Measurements from ENCODE around the gene MYCT1.
"Not testable (repeated sequence)": the region's sequence is repeated elsewhere in the genome, so short reads cannot be mapped to it uniquely, and the experiment has no call there.

Gene MYCT1

DNA sequence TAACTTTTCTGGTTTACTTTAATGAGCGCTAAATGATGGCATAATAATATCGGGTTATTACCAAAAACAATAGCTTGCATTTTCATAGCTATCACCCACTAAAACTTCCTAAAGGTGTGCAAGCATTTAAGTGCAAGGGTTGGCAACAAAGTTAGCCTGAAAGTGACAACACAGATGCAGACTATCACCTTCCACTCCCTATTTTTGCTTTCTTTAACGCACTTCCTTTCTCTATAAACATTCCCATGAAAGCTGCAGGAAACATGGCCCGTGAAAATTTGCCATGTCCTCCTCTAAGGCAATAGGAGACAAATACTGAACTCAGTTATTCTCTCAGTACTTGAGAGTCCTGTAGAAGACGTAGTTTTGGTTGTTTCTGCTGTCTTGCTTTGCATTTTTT, 2.7 kb downstream of the MYCT1 start:
- Mint-ChIP-seq H3K4me3 (no peak overlapping the region), H3K36me3 (ENCODE audit: low read depth) (no peaks in the 10 kb centered on the region), H3K4me1 (ENCODE audit: low read depth) (no peaks in the 10 kb centered on the region), H3K27me3 (ENCODE audit: low read depth) (peaks cover 12% of the 10 kb centered on the region), H3K27ac (no peak overlapping the region), H3K9me3 (no peaks in the 10 kb centered on the region)

DNA sequence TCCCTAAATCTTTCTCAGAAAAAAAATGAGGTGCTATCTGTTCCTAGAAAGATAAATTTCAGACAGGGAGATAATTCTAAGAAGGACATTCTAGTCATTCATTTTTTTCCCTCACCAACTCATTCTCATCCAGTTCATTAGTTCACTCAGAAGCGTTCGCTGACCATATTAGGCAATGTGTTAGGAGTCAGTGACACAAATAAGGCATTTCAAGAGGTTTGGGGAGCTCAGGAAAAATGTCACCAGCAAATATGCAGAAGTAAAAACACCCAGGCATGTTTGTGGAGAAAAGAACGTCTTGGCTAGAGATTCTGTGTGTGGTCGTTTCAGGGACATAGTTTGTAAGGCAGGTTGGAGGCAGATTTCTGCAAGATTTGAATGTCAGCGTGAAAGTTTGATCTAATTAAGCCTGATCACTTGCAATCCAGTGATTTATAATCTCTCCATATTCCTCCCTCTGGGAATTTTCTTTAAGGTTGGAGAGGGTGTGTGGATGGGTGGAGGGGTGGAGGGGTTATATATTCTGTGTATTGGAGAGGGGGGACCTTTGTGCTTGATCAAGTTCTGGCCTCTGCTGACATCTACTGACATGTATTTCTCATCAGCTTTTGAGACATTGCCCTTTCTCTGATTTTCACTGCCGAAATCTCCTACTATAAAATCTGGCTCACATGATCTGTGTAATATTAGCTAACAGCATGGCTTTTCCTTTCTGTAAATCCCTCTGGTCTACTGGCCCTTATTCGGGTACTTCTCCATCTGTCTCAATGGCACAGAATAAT, 3.6 kb downstream of the MYCT1 start:
- no peak overlapping the region for H3K27ac Mint-ChIP-seq
- H3K4me3 Mint-ChIP-seq: no peak overlapping the region
- H3K27me3 Mint-ChIP-seq (ENCODE audit: low read depth): peaks cover 10% of the 10 kb centered on the region
- H3K36me3 Mint-ChIP-seq (ENCODE audit: low read depth): no peaks in the 10 kb centered on the region
- H3K4me1 Mint-ChIP-seq (ENCODE audit: low read depth): no peaks in the 10 kb centered on the region
- H3K9me3 Mint-ChIP-seq: no peaks in the 10 kb centered on the region

DNA sequence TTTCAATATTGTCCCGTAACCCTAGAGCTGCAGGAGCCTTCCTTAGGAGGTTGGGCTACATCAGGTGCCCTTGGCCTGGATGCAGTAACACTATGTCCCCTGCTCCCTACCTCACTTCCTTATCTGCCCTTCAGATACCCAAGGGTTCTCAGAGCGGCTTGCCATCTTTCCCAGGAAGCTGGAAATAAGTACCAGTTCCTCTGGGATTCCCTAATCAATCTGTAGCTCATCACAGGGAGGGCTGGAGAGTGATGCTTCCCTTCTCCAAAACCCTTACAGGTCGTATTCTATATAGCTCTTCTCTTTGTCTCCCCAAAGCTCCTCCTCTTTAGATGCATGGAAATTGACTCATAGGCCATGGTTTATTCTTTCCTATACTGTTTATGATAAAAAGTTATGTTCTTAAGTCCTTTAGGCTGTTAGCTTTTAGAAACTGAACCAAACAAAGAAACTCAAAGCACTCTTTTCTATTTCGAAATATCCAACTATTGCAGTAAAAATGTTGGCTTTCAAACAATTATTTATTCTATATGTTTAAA, 4.2 kb downstream of the MYCT1 start:
- H3K9me3 Mint-ChIP-seq: no peaks in the 10 kb centered on the region
- H3K27ac Mint-ChIP-seq: no peak overlapping the region
- no peak overlapping the region for H3K4me3 Mint-ChIP-seq
- no peaks in the 10 kb centered on the region for H3K36me3 Mint-ChIP-seq (ENCODE audit: low read depth)
- H3K4me1 Mint-ChIP-seq (ENCODE audit: low read depth): no peaks in the 10 kb centered on the region
- H3K27me3 Mint-ChIP-seq (ENCODE audit: low read depth): peaks cover 10% of the 10 kb centered on the region

DNA sequence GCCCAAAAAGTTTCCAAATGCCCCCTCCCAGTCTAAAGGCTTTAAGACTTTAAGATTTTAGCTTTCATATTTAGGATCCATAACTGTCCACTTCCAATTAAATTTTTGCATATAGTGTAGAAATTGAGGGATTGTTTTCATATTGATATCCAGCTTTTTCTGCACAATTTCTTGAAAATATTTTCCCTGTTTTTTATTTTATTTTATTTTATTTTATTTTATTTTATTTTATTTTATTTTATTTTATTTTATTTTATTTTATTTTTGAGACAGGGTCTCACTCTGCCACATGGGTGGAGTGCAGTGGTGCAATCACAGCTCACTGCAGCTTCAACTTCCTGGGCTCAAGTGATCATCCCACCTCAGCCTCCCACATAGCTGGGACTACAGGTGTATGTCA, 6.1 kb downstream of the MYCT1 start:
- H3K4me1 Mint-ChIP-seq (ENCODE audit: low read depth); H3K9me3 Mint-ChIP-seq; H3K27ac Mint-ChIP-seq; H3K36me3 Mint-ChIP-seq (ENCODE audit: low read depth); H3K4me3 Mint-ChIP-seq: not testable (repeated sequence)
- peaks cover 10% of the 10 kb centered on the region for H3K27me3 Mint-ChIP-seq (ENCODE audit: low read depth)

DNA sequence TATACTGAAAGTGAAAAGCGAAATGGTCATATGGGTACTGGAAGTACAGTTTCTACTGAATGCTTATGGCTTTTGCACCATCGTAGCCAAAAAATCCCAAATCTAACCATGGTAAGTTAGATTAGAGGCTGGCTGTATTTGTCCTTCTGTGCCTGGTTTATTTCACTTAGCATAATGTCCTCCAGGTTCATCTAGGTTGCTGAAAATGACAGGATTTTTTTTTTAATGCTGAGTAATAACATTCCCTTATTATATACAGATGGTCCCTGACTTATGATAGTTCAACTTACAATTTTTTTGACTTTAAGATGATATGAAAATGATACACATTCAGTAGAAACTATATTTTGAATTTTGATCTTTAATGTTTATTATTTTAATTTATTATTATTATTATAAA, 7.6 kb downstream of the MYCT1 start:
- Mint-ChIP-seq H3K27ac (no peak overlapping the region), H3K4me3 (no peak overlapping the region), H3K36me3 (ENCODE audit: low read depth) (no peaks in the 10 kb centered on the region), H3K4me1 (ENCODE audit: low read depth) (no peaks in the 10 kb centered on the region), H3K9me3 (no peaks in the 10 kb centered on the region), H3K27me3 (ENCODE audit: low read depth) (peaks cover 10% of the 10 kb centered on the region)

DNA sequence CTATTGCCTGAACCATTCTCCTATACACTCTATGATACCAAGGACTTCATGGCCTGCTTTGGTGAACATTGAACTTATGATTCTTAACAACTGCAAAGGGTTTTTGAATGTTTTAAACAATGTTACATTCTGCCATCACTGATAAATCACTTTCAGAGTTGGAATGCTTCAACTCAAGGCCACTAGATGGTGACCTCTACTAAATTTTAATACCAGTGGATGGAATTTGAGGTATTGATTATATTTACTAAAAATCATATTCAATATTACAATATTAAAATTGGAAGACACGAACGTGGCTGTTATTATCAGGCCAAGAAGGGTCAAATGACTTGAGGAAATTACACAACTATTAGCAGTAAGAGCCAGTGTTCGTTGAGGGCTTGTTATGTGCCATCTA, 18.6 kb downstream of the MYCT1 start:
- Mint-ChIP-seq H3K27me3 (ENCODE audit: low read depth) (no peaks in the 10 kb centered on the region), H3K9me3 (peaks cover 7% of the 10 kb centered on the region), H3K36me3 (ENCODE audit: low read depth) (no peaks in the 10 kb centered on the region), H3K27ac (no peak overlapping the region), H3K4me1 (ENCODE audit: low read depth) (no peaks in the 10 kb centered on the region), H3K4me3 (no peak overlapping the region)

DNA sequence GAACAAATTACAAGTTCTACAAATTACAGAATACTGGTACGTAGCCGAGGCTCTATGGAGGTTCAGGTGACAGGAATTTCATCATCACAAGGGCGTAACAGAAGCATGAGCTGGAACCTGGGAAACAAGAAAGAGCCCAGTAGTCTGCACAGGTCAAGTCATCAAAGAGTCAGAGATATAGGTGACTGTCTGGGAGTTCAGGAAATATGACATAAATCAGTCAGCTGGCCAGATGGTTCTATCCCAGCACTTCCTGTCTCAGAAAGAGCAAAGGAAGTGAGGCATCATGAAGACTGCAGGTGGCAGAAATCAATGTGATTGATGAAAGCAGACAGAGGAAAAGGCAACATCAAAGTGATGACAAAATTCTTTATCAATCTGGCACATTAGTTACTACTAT, 23.3 kb downstream of the MYCT1 start:
- Mint-ChIP-seq H3K4me1 (ENCODE audit: low read depth) (no peaks in the 10 kb centered on the region), H3K9me3 (no peaks in the 10 kb centered on the region), H3K27me3 (ENCODE audit: low read depth) (no peaks in the 10 kb centered on the region), H3K4me3 (no peak overlapping the region), H3K27ac (no peak overlapping the region), H3K36me3 (ENCODE audit: low read depth) (no peaks in the 10 kb centered on the region)

DNA sequence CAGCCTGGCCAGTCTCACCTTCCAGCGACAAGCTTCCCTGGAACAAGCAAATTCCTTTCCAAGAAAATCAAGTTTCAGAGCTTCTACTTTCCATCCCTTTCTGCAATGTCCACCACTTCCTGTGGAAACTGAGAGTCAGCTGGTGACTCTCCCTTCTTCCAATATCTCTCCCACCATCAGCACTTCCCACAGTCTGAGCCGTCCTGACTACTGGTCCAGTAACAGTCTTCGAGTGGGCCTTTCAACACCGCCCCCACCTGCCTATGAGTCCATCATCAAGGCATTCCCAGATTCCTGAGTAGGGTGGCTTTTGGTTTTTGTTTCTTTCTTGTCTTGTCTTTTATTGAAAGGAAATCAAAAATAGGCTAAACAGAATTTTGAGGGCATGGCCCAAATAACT, 24.3 kb downstream of the MYCT1 start:
- H3K27me3 Mint-ChIP-seq (ENCODE audit: low read depth): no peaks in the 10 kb centered on the region

DNA sequence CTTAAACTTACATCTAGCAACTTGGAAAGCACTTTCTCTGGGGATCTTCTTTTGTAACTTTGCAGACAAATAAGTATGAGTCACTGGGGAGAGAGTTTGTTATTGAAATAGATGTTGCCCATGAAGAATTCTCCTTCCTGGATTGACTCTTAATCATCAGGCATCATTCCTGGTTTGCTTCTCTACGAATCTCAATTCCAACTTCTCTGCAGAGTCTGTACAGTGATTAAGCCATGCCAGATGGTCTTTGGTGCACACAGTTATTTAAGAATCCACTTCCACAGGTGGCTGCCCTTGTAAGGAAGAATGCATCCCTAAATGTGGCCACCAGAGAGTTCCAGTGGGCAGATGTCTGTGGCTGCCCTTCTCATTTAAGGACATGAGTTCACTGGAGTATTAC, 25.7 kb downstream of the MYCT1 start:
- no peak overlapping the region for H3K4me3 Mint-ChIP-seq
- no peaks in the 10 kb centered on the region for H3K4me1 Mint-ChIP-seq (ENCODE audit: low read depth)
- H3K36me3 Mint-ChIP-seq (ENCODE audit: low read depth): no peaks in the 10 kb centered on the region
- H3K27ac Mint-ChIP-seq: no peak overlapping the region
- H3K9me3 Mint-ChIP-seq: no peaks in the 10 kb centered on the region
- H3K27me3 Mint-ChIP-seq (ENCODE audit: low read depth): no peaks in the 10 kb centered on the region

More for the DNA sequence above, 24.3 kb downstream of the MYCT1 start:
- Mint-ChIP-seq H3K4me1 (ENCODE audit: low read depth) (no peaks in the 10 kb centered on the region), H3K36me3 (ENCODE audit: low read depth) (no peaks in the 10 kb centered on the region), H3K9me3 (no peaks in the 10 kb centered on the region), H3K27ac (no peak overlapping the region), H3K4me3 (no peak overlapping the region)

DNA sequence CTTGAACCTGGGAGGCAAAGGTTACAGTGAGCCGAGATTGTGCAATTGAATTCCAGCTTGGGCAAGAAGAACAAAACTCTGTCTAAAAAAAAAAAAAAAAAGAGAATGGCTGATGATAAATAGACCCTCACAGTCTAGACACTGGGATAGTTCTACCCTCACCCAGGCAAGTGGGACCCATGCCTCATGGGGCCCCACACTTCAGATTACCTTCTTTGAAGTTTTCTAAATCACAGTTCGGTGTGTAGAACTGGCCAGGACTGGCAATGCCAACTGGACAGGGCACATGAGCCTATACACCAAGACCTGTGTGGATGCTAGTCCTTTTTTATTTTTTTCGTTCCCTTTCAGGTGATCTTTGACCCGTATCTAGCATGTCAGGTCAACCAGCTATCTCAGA, 28.6 kb downstream of the MYCT1 start:
- no peaks in the 10 kb centered on the region for H3K4me1 Mint-ChIP-seq (ENCODE audit: low read depth)
- H3K27ac Mint-ChIP-seq: no peak overlapping the region
- no peaks in the 10 kb centered on the region for H3K9me3 Mint-ChIP-seq
- H3K36me3 Mint-ChIP-seq (ENCODE audit: low read depth): no peaks in the 10 kb centered on the region
- no peak overlapping the region for H3K4me3 Mint-ChIP-seq
- no peaks in the 10 kb centered on the region for H3K27me3 Mint-ChIP-seq (ENCODE audit: low read depth)

DNA sequence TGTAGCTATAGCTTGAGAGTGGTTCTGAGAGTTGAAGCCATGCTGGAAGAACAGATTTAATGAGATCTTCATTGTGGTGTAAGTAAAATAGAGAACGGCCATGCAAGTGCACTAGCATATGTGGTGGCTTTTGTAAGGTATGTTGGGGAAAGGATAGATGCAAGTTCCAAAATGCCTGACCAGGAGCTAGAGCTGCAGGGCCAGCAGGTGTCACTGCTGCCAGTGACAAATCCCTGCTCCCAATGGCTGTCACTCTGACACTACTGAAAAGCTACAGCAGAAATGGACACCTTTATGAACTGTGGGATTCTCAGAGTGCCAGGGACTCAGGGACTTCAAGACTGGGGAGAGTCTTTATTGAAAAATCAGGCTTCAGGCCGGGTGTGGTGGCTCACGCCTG, 29.8 kb downstream of the MYCT1 start:
- no peak overlapping the region for H3K4me3 Mint-ChIP-seq
- no peaks in the 10 kb centered on the region for H3K27me3 Mint-ChIP-seq (ENCODE audit: low read depth)

DNA sequence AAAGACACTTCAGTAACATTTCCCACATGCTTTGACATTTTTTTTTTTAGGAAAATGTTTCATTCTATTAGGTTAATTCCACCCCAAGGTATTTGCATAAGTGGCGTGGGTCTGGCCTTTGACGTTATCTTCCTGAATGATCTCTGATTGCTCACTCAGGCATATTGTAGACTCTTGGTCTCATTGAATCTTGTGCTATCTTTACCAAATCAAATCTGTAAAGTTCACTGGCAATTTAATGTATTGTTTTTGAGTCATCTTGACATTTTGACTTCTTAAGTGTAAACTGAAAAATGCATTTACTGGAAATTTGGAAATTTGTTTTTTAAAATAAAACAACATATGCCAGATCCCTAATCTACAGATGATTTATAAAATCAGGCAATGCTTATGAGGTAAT, 36.9 kb downstream of the MYCT1 start:
- H3K36me3 Mint-ChIP-seq (ENCODE audit: low read depth): no peaks in the 10 kb centered on the region
- peaks cover 3% of the 10 kb centered on the region for H3K27me3 Mint-ChIP-seq (ENCODE audit: low read depth)
- no peaks in the 10 kb centered on the region for H3K4me1 Mint-ChIP-seq (ENCODE audit: low read depth)
- H3K27ac Mint-ChIP-seq: no peak overlapping the region
- no peak overlapping the region for H3K4me3 Mint-ChIP-seq
- H3K9me3 Mint-ChIP-seq: no peaks in the 10 kb centered on the region

More for the DNA sequence above, 29.8 kb downstream of the MYCT1 start:
- Mint-ChIP-seq H3K36me3 (ENCODE audit: low read depth) (no peaks in the 10 kb centered on the region), H3K4me1 (ENCODE audit: low read depth) (no peaks in the 10 kb centered on the region), H3K27ac (no peak overlapping the region), H3K9me3 (no peaks in the 10 kb centered on the region)

DNA sequence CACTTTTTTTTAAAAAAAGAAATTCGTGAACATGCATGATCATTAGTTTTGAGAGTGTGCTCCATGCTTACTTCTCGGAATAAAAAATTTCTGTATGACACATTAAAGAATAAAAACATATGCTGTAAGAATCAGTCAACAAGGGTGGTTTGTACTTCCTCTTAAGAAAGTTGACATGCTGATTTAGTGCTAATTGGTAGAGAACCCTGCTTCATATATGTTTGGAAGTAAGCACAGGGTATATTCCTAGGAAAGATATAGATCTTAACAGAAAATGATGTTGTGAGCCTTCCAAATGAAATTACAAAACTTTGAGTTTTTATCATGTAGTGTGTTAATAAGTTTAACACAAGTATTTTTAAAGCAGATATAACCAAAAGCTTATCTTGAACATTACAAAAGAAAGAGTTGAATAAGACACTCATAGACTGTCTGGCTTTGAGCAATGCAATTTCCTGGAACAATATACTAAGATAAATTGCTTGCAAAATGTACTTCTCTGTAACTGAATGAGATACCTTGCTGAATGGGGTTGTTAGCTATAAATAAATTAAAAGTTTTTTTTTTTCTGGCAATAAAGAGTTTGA, 39.1 kb downstream of the MYCT1 start:
- H3K27ac Mint-ChIP-seq: no peak overlapping the region
- no peaks in the 10 kb centered on the region for H3K9me3 Mint-ChIP-seq
- no peak overlapping the region for H3K4me3 Mint-ChIP-seq
- H3K4me1 Mint-ChIP-seq (ENCODE audit: low read depth): no peaks in the 10 kb centered on the region
- no peaks in the 10 kb centered on the region for H3K36me3 Mint-ChIP-seq (ENCODE audit: low read depth)
- peaks cover 3% of the 10 kb centered on the region for H3K27me3 Mint-ChIP-seq (ENCODE audit: low read depth)

DNA sequence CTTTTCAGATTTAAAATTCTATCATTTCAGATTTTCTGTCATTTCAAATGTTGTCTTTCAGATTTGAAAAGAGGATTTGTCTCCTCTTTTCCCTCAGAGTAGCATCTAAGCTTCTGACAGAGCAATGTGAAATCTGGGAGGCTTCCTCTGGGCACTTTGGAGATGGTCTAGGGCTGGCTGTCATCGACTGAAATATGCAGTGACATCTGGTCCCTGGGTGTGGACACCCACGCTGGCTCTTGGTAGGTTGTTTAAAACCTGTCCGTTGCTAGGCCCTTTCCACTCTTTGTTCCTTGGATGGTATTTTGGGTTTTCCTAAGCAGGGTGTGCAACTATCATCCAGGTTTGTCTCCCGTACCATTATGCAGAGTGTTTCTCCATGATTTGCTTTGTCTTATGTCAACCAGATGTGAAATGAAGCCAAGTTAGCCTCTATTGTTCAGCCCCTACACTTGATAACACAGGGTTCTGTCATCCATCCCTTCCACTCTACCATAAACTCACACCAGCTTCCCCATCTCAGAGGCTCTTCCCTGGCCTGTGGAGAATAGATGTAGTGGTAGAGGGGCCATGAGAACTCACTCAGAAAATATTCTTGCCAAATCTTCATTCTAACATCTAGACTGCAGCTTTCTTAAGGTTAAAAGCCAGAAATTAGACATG, 47.9 kb downstream of the MYCT1 start:
- no peak overlapping the region for H3K4me3 Mint-ChIP-seq
- no peaks in the 10 kb centered on the region for H3K27me3 Mint-ChIP-seq (ENCODE audit: low read depth)
- no peak overlapping the region for H3K27ac Mint-ChIP-seq
- H3K9me3 Mint-ChIP-seq: no peaks in the 10 kb centered on the region
- no peaks in the 10 kb centered on the region for H3K4me1 Mint-ChIP-seq (ENCODE audit: low read depth)
- no peaks in the 10 kb centered on the region for H3K36me3 Mint-ChIP-seq (ENCODE audit: low read depth)

DNA sequence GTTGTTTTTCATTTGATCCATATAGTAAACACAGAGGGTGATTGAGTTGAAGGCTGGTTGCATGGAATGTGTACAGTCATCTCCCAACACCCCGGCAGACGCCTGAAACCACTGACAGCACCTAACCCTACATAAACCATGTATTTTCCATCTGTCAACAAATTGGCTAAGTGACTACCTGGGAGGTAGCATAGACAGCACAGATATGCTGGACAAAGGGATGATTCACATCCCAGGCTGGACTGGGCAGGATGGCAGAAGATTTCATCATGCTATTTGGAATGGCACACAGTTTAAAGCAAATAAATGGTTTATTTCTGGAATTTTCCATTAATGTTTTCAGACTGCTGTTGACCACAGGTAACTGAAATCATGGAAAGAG, 48.5 kb downstream of the MYCT1 start:
- H3K27me3 Mint-ChIP-seq (ENCODE audit: low read depth): no peaks in the 10 kb centered on the region

More for the DNA sequence above, 48.5 kb downstream of the MYCT1 start:
- Mint-ChIP-seq H3K4me3 (no peak overlapping the region), H3K36me3 (ENCODE audit: low read depth) (no peaks in the 10 kb centered on the region), H3K9me3 (no peaks in the 10 kb centered on the region), H3K27ac (no peak overlapping the region), H3K4me1 (ENCODE audit: low read depth) (no peaks in the 10 kb centered on the region)
